Measurements from ENCODE around the gene ADGRL2.
A peak's percentile ranks its signal among the peaks of the same experiment; 100 is the strongest.

The ADGRL2 gene

DNA sequence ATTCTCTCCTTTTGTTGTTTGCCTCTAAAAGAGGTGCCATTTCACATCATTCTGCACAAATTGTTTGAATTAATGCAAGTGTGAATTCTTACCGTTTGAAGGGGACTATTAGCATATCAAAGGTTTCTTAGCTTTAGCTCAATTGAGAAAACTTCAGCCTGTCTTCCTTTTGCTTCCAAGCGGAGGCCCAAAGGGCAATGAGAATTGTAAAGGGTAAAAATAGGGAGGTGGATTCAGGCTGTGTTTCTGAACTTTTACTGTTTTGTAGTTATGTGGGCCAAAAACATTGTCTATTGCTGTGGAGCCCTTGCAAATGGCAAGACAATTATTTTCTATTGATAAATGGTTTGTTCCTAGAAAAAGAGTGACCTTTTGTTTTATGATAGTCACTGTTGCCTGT, 3.6 kb downstream of the ADGRL2 start:
- no peak for TF ChIP-seq POU2F2 (IDR thresholded peaks at IDR 0.05; ENCODE audit: low read depth, low read length)
- no peak for TF ChIP-seq POLR2AphosphoS5 (IDR thresholded peaks at IDR 0.05; ENCODE audit: low read depth, low read length)
- TF ChIP-seq SPI1 (IDR thresholded peaks at IDR 0.05; ENCODE audit: low read depth, low read length): no peak
- TF ChIP-seq POLR2A (IDR thresholded peaks at IDR 0.05; ENCODE audit: low read depth, low read length): no peak
- no peak for TF ChIP-seq TAF1 (IDR thresholded peaks at IDR 0.05; ENCODE audit: low read depth, low read length)
- TF ChIP-seq PAX5 (IDR thresholded peaks at IDR 0.05; ENCODE audit: insufficient read depth, low read length, severe bottlenecking): no peak
- DNase-seq (ENCODE audit: insufficient read length, low spot score) (no peak), FAIRE-seq (no peak)

GRCh38 chr1:81805537-81806431, 5.0 kb downstream of the ADGRL2 start:
- DNase-seq (ENCODE audit: insufficient read length, low spot score): no peak
- FAIRE-seq: no peak
- TF ChIP-seq POLR2A (IDR thresholded peaks at IDR 0.05; ENCODE audit: low read depth, low read length) (no peak), TAF1 (IDR thresholded peaks at IDR 0.05; ENCODE audit: low read depth, low read length) (no peak), POU2F2 (IDR thresholded peaks at IDR 0.05; ENCODE audit: low read depth, low read length) (no peak), POLR2AphosphoS5 (IDR thresholded peaks at IDR 0.05; ENCODE audit: low read depth, low read length) (no peak)

DNA sequence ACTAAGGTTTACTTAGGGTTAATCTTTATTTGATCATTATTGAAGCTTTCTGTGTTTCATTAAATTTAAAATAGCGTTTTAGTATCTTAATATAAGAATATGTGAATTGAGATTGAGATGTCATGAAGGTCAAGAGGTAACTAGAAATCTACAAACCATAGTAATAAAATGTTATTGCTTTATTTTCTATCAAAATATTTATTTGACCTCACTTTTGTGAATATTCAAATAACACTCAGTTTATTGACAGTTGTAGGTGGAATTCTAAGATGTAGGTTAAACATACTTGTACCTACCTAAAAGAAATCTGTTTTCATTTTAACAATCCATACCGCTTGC, 5.7 kb downstream of the ADGRL2 start:
- no peak for DNase-seq (ENCODE audit: insufficient read length, low spot score)
- FAIRE-seq: no peak
- TF ChIP-seq POLR2A (IDR thresholded peaks at IDR 0.05; ENCODE audit: low read depth, low read length) (no peak), SPI1 (IDR thresholded peaks at IDR 0.05; ENCODE audit: low read depth, low read length) (no peak), PAX5 (IDR thresholded peaks at IDR 0.05; ENCODE audit: insufficient read depth, low read length, severe bottlenecking) (no peak), POU2F2 (IDR thresholded peaks at IDR 0.05; ENCODE audit: low read depth, low read length) (no peak), TAF1 (IDR thresholded peaks at IDR 0.05; ENCODE audit: low read depth, low read length) (no peak)

- no peak for DNase-seq (ENCODE audit: insufficient read length, low spot score)
These were observed 8.0 kb downstream of the ADGRL2 start for GRCh38 chr1:81808760-81809159.

DNA sequence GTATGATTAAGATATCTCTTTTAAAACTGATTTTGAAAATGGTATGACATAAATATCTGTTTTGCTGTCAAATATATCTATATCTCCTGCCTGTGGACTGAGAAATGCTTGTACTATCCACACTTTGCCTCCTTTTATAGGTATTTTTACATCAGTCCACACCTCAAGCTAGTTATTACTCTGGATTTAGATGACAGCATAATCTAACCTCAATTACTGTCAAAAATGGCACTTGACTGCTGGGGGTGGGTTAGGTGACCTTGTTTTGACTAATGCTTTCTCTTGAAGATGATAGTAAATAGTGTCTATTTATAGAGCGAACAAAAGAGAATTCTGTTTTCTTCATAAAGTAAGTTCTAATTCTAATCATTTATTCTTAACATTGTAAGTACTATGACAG, 9.1 kb downstream of the ADGRL2 start:
- DNase-seq (ENCODE audit: insufficient read length, low spot score): no peak
- no peak for FAIRE-seq
- no peak for TF ChIP-seq TAF1 (IDR thresholded peaks at IDR 0.05; ENCODE audit: low read depth, low read length)
- no peak for TF ChIP-seq POU2F2 (IDR thresholded peaks at IDR 0.05; ENCODE audit: low read depth, low read length)
- no peak for TF ChIP-seq POLR2AphosphoS5 (IDR thresholded peaks at IDR 0.05; ENCODE audit: low read depth, low read length)
- TF ChIP-seq POLR2A (IDR thresholded peaks at IDR 0.05; ENCODE audit: low read depth, low read length): no peak
- TF ChIP-seq SPI1 (IDR thresholded peaks at IDR 0.05; ENCODE audit: low read depth, low read length): no peak
- no peak for TF ChIP-seq PAX5 (IDR thresholded peaks at IDR 0.05; ENCODE audit: insufficient read depth, low read length, severe bottlenecking)

More at GRCh38 chr1:81808760-81809159, 8.0 kb downstream of the ADGRL2 start:
- TF ChIP-seq SPI1 (IDR thresholded peaks at IDR 0.05; ENCODE audit: low read depth, low read length): peak; percentile 5; the same call in 1 of the 2 replicates
- no peak for TF ChIP-seq TAF1 (IDR thresholded peaks at IDR 0.05; ENCODE audit: low read depth, low read length)
- FAIRE-seq: no peak

GRCh38 chr1:81811757-81812371, 11.1 kb downstream of the ADGRL2 start:
- TF ChIP-seq PAX5 (IDR thresholded peaks at IDR 0.05; ENCODE audit: insufficient read depth, low read length, severe bottlenecking) (no peak), TAF1 (IDR thresholded peaks at IDR 0.05; ENCODE audit: low read depth, low read length) (no peak), POU2F2 (IDR thresholded peaks at IDR 0.05; ENCODE audit: low read depth, low read length) (no peak), POLR2A (IDR thresholded peaks at IDR 0.05; ENCODE audit: low read depth, low read length) (no peak), POLR2AphosphoS5 (IDR thresholded peaks at IDR 0.05; ENCODE audit: low read depth, low read length) (no peak), SPI1 (IDR thresholded peaks at IDR 0.05; ENCODE audit: low read depth, low read length) (no peak)
- no peak for DNase-seq (ENCODE audit: insufficient read length, low spot score)
- no peak for FAIRE-seq

- FAIRE-seq (no peak), DNase-seq (ENCODE audit: insufficient read length, low spot score) (no peak)
- no peak for TF ChIP-seq PAX5 (IDR thresholded peaks at IDR 0.05; ENCODE audit: insufficient read depth, low read length, severe bottlenecking)
- TF ChIP-seq SPI1 (IDR thresholded peaks at IDR 0.05; ENCODE audit: low read depth, low read length): no peak
- no peak for TF ChIP-seq POU2F2 (IDR thresholded peaks at IDR 0.05; ENCODE audit: low read depth, low read length)
- TF ChIP-seq POLR2A (IDR thresholded peaks at IDR 0.05; ENCODE audit: low read depth, low read length): no peak
- TF ChIP-seq TAF1 (IDR thresholded peaks at IDR 0.05; ENCODE audit: low read depth, low read length): no peak
- no peak for TF ChIP-seq POLR2AphosphoS5 (IDR thresholded peaks at IDR 0.05; ENCODE audit: low read depth, low read length)
These were observed 12.0 kb downstream of the ADGRL2 start for GRCh38 chr1:81812712-81813111.

DNA sequence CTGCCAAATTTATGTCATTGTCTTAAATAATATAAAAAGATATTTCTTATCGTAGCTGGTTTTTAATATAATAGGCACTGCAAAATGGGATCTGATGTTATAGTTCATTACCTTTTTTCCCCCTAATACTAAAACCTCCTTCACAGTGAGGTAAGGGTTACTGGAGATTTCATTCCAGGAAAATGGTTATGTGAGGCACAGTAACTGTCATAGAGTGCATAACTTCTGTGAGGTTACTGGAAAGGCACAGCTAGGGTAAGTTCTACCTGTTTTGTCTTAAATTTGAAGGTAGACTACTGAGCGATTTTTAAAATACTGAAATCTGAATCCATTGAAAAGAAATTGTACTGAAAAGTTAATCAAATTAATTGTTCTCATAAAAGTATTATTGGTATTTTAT, 13.0 kb downstream of the ADGRL2 start:
- TF ChIP-seq SPI1 (IDR thresholded peaks at IDR 0.05; ENCODE audit: low read depth, low read length) (no peak), POU2F2 (IDR thresholded peaks at IDR 0.05; ENCODE audit: low read depth, low read length) (no peak), TAF1 (IDR thresholded peaks at IDR 0.05; ENCODE audit: low read depth, low read length) (no peak), POLR2A (IDR thresholded peaks at IDR 0.05; ENCODE audit: low read depth, low read length) (no peak), PAX5 (IDR thresholded peaks at IDR 0.05; ENCODE audit: insufficient read depth, low read length, severe bottlenecking) (no peak), POLR2AphosphoS5 (IDR thresholded peaks at IDR 0.05; ENCODE audit: low read depth, low read length) (no peak)
- no peak for DNase-seq (ENCODE audit: insufficient read length, low spot score)
- FAIRE-seq: no peak

DNA sequence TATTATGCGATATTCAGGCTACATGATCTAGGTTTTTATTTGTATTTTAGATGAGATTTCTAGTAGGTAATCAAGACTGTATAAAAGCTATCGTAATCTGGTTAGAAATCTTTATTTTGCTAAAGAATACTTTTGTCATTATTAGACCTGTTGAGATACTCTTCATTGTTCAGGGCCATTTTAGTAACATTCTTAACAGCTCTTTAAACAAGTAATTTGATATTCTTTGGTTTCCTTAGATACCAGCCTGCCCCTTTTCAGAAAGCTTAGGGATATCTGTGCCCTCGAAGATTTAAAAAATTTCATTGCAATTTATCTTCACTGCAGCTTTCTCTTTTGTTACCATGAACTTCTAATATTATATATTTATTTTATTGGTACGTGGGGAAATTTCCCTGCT, 18.9 kb downstream of the ADGRL2 start:
- DNase-seq (ENCODE audit: insufficient read length, low spot score): no peak
- FAIRE-seq: no peak

More for the DNA sequence above, 18.9 kb downstream of the ADGRL2 start:
- no peak for TF ChIP-seq POU2F2 (IDR thresholded peaks at IDR 0.05; ENCODE audit: low read depth, low read length)
- no peak for TF ChIP-seq POLR2AphosphoS5 (IDR thresholded peaks at IDR 0.05; ENCODE audit: low read depth, low read length)
- TF ChIP-seq POLR2A (IDR thresholded peaks at IDR 0.05; ENCODE audit: low read depth, low read length): no peak
- no peak for TF ChIP-seq TAF1 (IDR thresholded peaks at IDR 0.05; ENCODE audit: low read depth, low read length)
- no peak for TF ChIP-seq PAX5 (IDR thresholded peaks at IDR 0.05; ENCODE audit: insufficient read depth, low read length, severe bottlenecking)
- no peak for TF ChIP-seq SPI1 (IDR thresholded peaks at IDR 0.05; ENCODE audit: low read depth, low read length)
